Stimulated activated CD8-positive, alpha-beta memory T cell treated with anti-CD3 and anti-CD28 coated beads, Interleukin-12 subunit alpha, Interleukin-12 subunit beta, amount 100 ng/mL, for 1 hour (primary cell): ENCODE data around the gene C16orf74.

Source experiments
- DNase-seq: peaks from one replicate; pipeline ENCODE4 v3.0.0-alpha.2; 2020; ENCODE audit warnings: low read depth

C16orf74 gene

GRCh38 chr16:85717393-85718152, 33.3 kb downstream of the C16orf74 start:
- DNase-seq = peak; percentile 42

GRCh38 chr16:85716680-85717038, 34.2 kb downstream of the C16orf74 start:
- DNase-seq = no peak

- DNase-seq = no peak
Observed at GRCh38 chr16:85716022-85716679, 34.7 kb downstream of the C16orf74 start.

GRCh38 chr16:85715169-85716021, 35.5 kb downstream of the C16orf74 start:
- DNase-seq = no peak

- no peak for DNase-seq
Observed at GRCh38 chr16:85712801-85713200, 38.1 kb downstream of the C16orf74 start.

DNA sequence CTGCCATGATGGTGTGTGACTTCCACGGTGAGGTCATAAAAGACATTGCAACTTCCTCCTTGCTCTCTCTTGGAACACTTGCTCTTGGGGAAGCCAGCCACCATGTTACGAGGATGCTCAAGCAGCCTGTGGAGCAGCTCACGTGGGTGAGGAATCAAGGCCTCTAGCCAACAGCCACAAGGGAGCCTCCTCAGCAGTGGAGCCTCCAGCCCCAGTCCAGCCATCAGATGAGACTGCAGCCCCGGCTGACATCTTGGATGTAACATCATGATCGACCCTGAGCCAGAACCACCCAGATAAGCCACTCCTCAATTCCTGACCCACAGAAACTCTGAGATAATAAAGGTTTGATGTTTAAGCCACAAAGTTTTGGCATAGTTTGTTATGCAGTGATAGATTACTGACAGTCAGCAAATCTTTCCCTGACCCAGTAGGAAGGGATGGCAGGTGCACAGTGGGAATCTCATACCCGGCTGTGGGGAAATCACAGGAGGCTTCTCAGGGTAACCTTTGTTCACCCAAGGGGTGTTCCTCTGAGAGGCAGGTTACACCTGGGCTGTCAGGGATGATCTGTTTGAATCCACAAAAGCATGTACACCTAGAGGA, 38.8 kb downstream of the C16orf74 start:
- no peak for DNase-seq

GRCh38 chr16:85710732-85711131, 40.2 kb downstream of the C16orf74 start:
- no peak for DNase-seq

DNA sequence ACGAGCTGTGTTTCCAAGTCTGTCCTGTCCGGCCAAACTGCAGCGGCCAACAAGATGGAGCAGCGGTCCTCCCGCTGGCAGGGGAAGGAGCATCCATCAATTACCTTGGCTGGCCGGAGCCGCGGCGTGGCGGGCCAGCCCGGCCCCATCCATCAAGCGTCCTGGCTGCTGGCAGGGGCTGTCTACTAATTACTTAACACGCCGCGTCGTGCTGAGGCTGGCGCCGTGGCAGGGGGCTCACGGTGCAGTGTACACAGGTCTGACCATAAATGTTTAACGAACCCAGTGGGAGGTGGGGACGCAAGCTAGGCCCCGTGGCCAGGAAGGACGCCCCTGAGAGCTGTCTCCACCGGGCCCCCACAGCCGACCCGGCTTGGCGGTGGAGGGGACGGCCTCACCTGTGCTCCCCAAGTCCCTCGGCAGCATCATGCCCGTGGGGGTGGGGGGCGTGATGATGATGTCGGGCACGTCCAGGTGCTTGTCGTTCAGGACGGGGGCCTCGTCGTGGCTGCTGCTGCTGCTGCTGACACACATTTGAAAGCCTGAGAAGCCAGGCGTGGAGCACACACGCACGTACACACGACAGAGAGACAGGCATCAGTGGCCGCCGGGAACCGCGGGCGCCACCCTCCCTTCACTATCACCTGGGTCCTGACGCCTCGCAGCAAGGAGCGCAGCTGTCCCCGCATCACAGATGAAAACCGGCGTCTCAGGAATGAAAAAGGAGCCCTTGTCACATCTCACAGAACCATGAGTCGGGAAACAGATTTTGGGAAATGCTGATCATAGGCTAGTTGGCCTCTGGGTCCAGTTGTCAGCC, 40.9 kb downstream of the C16orf74 start:
- DNase-seq = no peak

- DNase-seq = no peak
Observed at GRCh38 chr16:85708338-85708737, 42.6 kb downstream of the C16orf74 start.

DNA sequence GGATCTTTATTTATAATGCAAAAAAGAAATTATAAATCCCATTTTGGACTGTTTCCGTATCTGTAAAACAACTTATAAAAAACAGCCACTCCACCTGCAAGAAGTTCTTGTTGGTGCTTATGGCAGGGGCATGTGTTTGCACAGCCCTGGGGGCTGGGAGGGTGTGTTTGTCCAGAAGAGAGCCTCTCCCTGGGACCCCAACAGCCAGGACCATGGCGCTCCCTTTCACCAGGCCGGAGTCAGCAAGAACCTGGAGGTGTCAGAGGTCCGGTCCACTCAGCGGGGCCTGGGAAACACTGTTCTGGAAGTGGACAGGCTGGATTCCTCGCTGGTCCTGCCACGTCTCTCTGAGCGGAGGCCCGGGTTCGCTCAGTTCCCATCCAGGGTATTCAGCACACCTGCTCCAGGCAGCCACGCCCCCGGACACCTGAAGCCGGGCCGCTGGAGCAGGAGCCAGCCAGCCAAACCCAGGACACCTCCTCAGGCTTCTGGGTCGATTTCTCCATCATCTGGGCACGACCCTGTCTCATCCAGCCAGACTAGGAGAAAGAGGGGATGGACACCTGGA, 43.3 kb downstream of the C16orf74 start:
- no peak for DNase-seq

- DNase-seq = no peak
Observed at GRCh38 chr16:85706449-85707034, 44.4 kb downstream of the C16orf74 start.

DNA sequence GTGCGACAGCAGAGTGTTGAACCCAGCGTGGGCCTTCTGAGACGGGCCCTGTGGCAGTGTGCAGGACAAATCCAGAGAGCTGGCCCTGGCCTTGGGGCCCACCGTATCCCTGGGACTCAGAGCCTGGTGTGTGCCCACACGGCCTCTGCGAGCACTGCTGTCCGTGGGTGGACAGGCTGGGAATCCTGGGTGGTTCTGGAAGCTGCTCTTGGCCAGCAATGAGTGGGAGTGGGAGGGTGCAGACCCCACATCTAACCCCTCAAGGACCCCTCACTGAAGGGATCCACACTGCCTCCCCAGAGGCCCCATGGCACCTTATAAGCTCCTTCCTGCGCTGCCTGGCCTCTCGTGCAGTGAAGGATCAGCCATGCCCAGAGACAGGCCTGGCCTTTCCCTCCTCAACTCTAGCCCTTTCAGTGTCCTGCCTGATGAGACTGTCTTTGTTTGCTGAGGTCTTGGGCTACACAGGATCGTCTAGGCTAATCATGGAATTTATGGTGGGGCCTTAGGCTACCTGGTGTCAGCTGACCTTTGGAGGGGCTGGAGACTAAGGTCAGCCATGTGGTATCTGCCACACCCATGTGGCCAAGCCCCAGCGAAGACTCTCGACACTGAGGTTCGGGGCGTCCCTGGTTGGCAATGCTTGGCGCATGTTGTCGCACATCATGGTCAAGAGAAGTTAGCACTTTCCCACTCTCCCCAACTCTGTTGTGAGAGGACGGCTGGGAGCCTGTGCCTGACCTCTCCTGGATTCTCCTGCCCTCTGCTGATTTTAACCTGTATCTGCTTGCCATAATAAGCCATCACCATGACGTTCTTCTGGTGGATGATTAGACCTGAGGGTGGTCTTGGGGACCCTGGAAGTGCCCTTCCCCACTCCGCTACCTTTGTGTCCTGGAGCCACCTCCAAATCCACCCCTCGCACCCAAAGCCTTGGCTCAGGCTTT, 45.7 kb downstream of the C16orf74 start:
- no peak for DNase-seq

DNA sequence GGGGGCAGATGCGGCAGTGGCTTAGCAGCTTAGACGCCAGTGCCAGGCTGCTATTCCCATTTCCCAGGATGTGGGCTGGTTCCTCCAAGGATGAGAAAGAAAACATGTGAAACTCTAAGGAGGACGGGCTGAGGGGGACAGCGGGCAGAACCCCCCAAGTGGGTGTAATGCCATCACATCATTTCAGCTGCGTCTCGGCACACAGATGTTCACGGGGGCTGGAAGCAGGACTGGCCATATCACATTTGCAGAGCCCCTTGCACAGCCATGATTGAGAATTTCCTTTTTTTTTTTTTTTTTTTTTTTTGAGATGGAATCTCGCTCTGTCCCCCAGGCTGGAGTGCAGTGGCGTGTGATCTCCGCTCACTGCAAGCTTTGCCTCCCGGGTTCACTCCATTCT, 46.9 kb downstream of the C16orf74 start:
- DNase-seq = no peak

GRCh38 chr16:85699628-85700027, 51.3 kb downstream of the C16orf74 start:
- DNase-seq = no peak

DNA sequence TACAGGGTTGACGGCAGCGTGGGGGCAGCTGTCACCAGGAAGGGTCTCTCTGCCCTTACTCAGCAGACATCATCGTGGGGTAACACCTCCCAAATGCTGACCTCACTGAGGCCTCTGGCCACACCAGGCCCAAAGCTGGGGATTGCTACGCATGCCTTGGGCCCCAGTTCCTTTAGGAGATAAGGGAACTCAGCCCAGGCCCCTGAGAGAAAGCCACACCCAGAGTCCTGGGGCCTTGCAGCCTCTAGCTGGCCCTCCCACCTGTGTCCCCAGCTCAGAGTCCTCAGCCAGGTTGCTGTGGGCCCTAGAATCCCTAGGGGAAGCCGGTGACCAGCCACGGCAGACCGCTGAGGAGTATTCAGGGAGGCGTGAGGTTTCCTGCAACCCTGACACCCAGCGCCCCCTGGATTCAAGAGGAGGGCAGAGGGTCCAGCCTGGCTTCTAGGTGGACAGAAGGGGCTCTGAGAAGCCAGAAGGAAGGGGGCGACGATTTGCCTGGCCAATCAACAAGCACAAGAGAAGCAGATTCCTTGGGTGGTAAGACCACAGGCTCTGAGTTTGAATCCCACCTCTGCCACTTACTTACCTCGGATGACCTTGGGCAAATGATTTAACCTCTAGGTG, 51.8 kb downstream of the C16orf74 start:
- no peak for DNase-seq

DNA sequence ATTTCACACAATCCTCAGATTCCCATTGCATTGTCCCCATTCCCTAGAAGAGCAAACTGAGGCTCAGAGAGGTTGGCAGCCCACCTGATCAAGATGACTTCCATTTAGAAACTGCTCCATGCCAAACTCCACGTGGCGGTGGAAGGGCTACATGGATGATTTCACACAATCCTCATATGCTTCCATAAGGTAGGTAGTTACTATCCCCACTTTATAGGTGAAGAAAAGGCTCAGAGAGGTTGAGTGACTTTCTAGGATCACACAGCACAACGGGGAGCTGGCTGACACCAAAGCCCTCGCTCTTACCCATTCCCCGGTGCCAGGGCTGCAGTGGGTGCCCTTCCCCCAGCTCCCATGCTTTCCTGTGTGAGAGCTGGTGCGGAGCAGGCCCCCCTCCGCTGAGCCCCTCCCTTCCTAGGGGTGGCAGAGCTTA, 52.4 kb downstream of the C16orf74 start:
- no peak for DNase-seq

DNA sequence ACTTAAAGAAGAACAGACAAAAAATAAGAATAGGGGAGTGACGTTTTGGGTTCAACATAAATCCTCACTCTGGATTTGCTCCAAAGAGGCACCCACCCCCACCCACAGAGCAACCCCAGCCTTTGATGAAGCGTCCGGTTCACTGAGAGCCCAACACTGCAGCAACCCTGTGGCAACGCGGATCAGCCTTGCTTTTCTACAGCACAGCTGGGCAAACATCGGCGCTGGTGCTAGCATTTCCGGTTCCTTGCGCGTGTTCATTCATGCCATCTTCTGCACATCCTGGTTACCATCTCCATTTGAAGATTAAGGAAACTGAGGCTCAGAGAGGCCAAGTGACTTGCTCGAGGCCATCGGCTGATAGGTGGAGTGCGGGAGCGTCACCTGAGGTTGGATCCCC, 53.5 kb downstream of the C16orf74 start:
- no peak for DNase-seq

DNA sequence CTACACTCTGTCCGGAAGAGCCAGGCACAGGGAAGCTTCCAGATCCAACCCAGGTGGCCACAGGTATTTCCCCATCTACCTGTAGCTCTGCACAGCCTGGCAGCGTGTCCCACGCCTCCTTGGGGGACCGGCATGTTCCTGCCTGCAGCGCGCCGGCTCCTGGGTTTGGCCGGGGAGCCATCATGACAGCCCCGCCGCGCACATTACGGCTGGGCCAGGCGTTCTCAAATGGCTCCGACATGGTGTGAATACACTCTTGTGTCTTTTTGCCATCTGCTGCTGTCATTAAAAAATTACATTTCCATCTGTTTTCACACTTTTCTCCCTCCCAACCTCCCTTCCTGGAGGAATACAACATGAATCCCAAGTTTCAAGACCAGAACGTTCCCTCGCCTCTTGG, 54.1 kb downstream of the C16orf74 start:
- DNase-seq = no peak
